Stimulated activated CD4-positive, alpha-beta T cell treated with anti-CD3 and anti-CD28 coated beads, TNF-alpha, amount 100 ng/mL, for 1 hour (primary cell): ENCODE results near the gene PSMD8.
"Not testable (repeated sequence)": the region's sequence is repeated elsewhere in the genome, so short reads cannot be mapped to it uniquely, and the experiment has no call there.

Experiments
- DNase-seq, 3 donors: peaks; one replicate each; pipeline ENCODE4 v3.0.0-alpha.2; 2020; ENCODE audit warnings: low read depth in 3 of 3, low spot score in 1 of 3

PSMD8 gene

GRCh38 chr19:38374332-38375097, at the start of gene PSMD8:
Gene PSMD8, plus strand, starts transcription at chr19:38374571. Its CDS starts 31 bp downstream, at chr19:38374602.
- DNase-seq, result peak; percentile 95 to 96 (median 96)

DNA sequence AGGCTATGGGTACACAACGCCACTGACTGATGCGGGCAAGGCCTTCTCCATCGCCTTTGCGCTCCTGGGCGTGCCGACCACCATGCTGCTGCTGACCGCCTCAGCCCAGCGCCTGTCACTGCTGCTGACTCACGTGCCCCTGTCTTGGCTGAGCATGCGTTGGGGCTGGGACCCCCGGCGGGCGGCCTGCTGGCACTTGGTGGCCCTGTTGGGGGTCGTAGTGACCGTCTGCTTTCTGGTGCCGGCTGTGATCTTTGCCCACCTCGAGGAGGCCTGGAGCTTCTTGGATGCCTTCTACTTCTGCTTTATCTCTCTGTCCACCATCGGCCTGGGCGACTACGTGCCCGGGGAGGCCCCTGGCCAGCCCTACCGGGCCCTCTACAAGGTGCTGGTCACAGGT, 47.8 kb upstream of the PSMD8 start:
- no peak for DNase-seq

DNA sequence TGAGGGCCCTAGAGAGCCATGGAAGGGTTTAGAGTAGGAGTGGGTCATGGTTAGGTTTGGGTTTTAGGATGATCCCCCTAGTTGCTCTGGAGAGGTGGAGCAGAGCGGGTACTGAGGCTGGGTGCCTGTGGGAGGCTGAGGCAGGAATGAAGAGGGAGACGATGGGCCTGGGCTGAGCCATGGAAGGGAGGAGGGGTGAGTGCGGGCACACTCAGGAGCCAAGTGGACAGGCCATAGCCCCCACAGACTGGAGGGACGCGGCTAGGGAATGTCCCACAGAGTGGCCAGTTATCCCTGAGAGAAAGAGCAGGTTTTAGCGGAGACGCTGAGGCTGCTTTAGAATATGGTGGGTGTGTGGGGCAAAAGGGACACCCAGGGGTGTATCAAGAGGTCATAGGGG, 44.7 kb upstream of the PSMD8 start:
- DNase-seq, result no peak

GRCh38 chr19:38331728-38332127, 42.6 kb upstream of the PSMD8 start:
- no peak for DNase-seq

DNA sequence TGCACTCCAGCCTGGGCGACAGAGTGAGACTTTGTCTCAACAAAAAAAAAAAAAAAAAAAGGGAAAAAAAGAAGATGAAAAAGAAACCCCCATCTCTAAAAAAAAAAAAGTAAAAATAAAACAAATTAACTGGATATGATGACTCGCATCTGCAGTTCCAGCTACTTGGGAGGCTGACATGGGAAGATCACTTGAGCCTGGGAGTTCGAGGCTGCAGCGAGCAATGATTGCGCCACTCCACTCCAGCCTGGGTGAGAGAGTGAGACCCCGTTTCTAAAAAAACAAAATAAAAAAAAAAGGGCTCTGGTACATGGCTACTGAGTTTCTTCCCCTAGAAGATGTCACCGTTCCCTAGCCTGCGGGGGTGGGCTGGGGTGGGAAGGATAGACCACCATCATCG, 41.1 kb upstream of the PSMD8 start:
- no peak for DNase-seq

GRCh38 chr19:38335949-38336637, 38.3 kb upstream of the PSMD8 start:
- peak; percentile 86 to 92 (median 88) for DNase-seq

- DNase-seq, result peak; percentile 86 to 90 (median 90)
Measured at GRCh38 chr19:38336638-38337359, 37.6 kb upstream of the PSMD8 start.

DNA sequence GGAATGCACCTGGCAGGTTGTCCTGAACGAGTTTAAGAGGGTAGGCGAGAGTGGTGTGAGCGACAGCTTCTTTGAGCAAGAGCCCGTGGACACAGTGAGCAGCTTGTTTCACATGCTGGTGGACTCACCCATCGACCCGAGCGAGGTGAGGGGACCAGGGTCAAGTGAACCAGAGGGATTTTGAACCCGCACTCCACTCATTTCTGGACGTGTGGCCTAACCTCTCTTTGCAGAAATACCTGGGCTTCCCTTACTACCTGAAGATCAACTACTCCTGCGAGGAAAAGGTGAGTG, 37.1 kb upstream of the PSMD8 start:
- DNase-seq, result no peak

- not testable (repeated sequence) for DNase-seq
Measured at GRCh38 chr19:38339011-38339410, 35.4 kb upstream of the PSMD8 start.

DNA sequence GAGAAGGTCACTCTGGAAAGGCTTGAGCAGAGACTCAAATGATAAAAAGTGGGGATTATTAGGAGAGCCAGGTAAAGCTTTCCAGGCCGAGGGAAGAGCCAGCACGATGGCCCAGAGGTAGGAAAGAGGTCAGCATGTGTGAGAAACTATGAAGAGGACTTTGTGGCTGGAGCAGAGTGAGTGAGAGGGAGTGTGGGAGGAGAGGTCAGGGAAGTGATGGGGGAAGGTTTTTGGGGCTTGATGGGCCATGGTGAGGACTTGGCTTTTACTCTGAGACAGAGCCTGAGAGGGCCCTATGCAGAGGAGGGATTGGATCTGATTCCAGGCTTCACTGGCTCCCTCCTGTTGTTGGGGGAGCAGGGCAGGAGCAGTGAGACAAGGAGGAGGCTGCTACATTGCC, 33.4 kb upstream of the PSMD8 start:
- DNase-seq, result no peak

- no peak for DNase-seq
Measured at GRCh38 chr19:38346837-38347236, 27.5 kb upstream of the PSMD8 start.

GRCh38 chr19:38350883-38351282, 23.5 kb upstream of the PSMD8 start:
- no peak for DNase-seq

DNA sequence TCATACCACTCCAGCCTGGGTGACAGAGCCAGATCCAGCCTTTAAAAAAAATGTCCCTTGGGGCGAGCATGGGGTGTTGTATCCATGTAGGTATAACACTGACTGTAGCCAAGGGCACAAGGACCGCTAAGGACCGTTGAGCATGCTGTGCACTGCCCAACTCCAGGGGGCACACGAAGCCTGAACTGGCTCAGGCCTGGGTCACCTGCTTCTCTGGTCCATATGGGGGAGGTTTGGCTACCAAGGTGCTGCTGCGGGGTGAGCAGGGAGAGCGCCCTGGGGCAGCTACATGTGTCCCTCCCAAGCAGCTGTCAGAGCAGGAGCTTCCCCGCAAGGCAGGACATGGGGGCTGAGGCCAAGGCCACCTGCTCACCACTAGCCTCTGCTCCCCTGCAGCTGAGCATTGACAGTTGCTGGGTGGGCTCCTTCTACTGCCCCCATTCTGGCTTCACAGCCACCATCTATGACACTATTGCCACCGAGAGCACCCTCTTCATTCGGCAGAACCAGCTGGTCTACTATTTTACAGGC, 22.4 kb upstream of the PSMD8 start:
- no peak for DNase-seq

DNA sequence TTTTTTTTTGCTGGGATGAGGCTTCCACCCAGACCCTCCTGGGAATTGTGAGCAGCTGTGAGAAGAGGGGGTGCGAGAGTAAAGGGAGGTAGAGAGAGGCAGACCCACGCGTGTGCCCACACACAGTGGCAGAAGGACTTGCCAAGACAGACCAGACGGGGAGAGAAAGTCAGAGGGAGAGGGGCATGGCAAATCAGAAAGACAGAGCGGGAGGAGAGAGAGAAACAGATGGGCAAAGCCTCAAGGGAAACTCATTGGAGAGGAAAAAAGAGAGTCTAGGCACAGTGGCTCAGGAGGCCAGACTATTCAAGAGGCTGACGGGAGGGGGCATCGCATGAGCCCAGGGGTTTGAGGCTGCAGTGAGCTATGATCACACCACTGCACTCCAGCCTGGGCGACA, 21.8 kb upstream of the PSMD8 start:
- no peak for DNase-seq

GRCh38 chr19:38355728-38356725, 18.3 kb upstream of the PSMD8 start:
- DNase-seq, result no peak

DNA sequence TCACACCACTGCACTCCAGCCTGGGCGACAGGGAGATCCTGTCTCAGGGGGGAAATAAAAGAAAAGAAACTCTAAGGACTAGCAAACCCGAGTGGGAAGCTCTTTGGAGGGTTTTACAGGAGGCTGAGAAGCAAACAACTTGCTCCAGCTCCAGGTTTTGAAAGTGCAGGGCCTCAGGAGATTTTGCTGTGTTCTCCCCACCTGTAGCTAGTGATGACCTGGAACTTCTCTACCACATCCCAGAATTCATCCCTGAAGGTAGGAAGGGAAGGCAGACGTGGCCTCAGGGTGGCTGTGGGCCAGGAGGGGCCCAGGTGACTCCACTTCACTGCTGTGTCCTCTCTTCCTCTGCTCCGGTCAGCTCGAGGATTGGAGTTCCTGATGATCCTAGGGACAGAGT, 16.3 kb upstream of the PSMD8 start:
- no peak for DNase-seq

- DNase-seq, result no peak
Measured at GRCh38 chr19:38359242-38360021, 14.9 kb upstream of the PSMD8 start.

- no peak for DNase-seq
Measured at GRCh38 chr19:38360351-38360750, 14.0 kb upstream of the PSMD8 start.

- no peak for DNase-seq
Measured at GRCh38 chr19:38360839-38361631, 13.3 kb upstream of the PSMD8 start.
